ENCODE results near the gene USP20. TPM values are rescaled to one million over a fixed set of nuclear protein-coding genes. Genes with fewer than 3 reads are reported as not detected.

The USP20 gene
- total and polyA plus RNA-seq, 2 donors (not counting 3 experiments of a cell fraction or from before 2014, with no cell fraction given), result 13.4 to 25.9 TPM

GRCh38 chr9:129857207-129857606 lies 21.9 kb downstream of the USP20 start:
- no peak overlapping the region for H3K4me3 ChIP-seq (replicated peaks in 1 of 3; ENCODE audit: insufficient read depth in 1 of 3, low read depth in 1 of 3, low read length in 3 of 3)
- DNase-seq (ENCODE audit: low read depth, low spot score), result no peak
- ChIA-PET CTCF (no interaction called here), POLR2A (no interaction called here)
- FAIRE-seq, result no peak
- H3K27me3 ChIP-seq (ENCODE audit: control insufficient read depth in 2 of 2, insufficient read depth in 2 of 2, low read length in 2 of 2), result no peaks in the 10 kb centered on the region
- no peaks in the 10 kb centered on the region for H3K4me1 ChIP-seq (ENCODE audit: control insufficient read depth, extremely low read depth, insufficient read depth, low read length)
- peaks cover 5 to 38% of the 10 kb centered on the region in 2 experiments for H3K36me3 ChIP-seq (ENCODE audit: control insufficient read depth in 2 of 2, extremely low read depth in 1 of 2, insufficient read depth in 2 of 2, low read length in 2 of 2)
- H2AFZ ChIP-seq (ENCODE audit: low read depth, low read length), result no peak overlapping the region
- H3K9ac ChIP-seq (replicated peaks; ENCODE audit: extremely low read depth, insufficient read depth, low read length), result no peak overlapping the region
- H3K9me1 ChIP-seq (replicated peaks; ENCODE audit: control insufficient read depth, extremely low read depth, insufficient read depth, low read length), result no peaks in the 10 kb centered on the region
- BruUV-seq (replicated peaks), result no TSS peak
- no peak overlapping the region for H3K27ac ChIP-seq (ENCODE audit: insufficient read depth, low read depth, low read length)
- no peak overlapping the region for H3K4me2 ChIP-seq (ENCODE audit: insufficient read depth, low read length)
- no peaks in the 10 kb centered on the region for H4K20me1 ChIP-seq (replicated peaks; ENCODE audit: control insufficient read depth, extremely low read depth, insufficient read depth, low read length)
- H3K9me3 ChIP-seq (replicated peaks; ENCODE audit: control insufficient read depth, insufficient read depth, low read length), result no peaks in the 10 kb centered on the region
- intact Hi-C loops (cut with micrococcal nuclease) (no loop called here), dilution Hi-C loops (cut with MboI; ENCODE audit: extremely low pct_ligation_motif_present, low sequenced_read_pairs) (no loop called here)
- no peaks in the 10 kb centered on the region for H3K79me2 ChIP-seq (ENCODE audit: control insufficient read depth, insufficient read depth, low read length)
- TF ChIP-seq, protein P1, sequence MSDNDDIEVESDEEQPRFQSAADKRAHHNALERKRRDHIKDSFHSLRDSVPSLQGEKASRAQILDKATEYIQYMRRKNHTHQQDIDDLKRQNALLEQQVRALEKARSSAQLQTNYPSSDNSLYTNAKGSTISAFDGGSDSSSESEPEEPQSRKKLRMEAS (IDR thresholded peaks at IDR 0.05; ENCODE audit: insufficient read depth, insufficient read length), result no peak
- TF ChIP-seq MYC (IDR thresholded peaks at IDR 0.05; ENCODE audit: low read depth, low read length) (no peak), FOS (IDR thresholded peaks at IDR 0.05; ENCODE audit: borderline replicate concordance, insufficient read depth, low read length) (no peak), JUN (IDR thresholded peaks at IDR 0.05; ENCODE audit: borderline replicate concordance, insufficient read depth, insufficient read length, low read depth) (no peak)

DNA sequence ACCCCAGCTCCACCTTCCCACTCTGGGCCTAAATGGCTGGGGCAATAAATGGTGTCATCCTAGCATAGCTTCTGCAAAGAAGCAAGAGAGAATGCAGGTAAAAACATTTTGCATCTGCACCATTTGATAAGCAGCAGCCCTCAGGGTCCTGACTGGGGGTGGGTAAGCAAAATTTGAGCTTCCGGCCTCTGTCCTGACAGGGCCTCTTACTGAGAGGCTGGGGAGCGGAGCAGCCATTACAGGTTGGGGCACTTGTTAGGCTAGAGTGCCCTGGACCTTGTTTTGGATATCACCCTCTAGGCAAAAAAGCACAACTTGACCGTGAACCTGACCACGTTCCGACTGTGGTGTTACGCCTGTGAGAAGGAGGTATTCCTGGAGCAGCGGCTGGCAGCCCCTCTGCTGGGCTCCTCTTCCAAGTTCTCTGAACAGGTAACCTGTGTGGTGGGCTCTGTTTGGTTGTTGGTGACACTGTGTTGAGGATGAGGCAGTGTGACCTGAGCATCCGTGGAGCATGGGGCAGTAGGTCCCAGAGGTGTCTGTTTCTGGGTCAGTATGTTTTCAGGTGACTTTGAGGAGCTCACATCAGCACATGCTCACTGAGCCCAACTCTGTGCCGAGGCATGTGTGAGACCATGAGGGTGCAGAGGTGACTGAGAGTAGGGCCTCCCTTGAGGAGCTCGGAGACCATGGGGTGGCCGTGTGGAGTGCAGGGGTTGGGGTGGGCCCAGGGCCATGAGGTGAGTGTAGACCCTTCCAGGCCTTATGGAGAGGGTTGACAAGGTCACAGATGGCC lies 23.1 kb downstream of the USP20 start:
- Histone ChIP-seq H3K36me3 (ENCODE audit: control insufficient read depth in 2 of 2, extremely low read depth in 1 of 2, insufficient read depth in 2 of 2, low read length in 2 of 2) (peaks cover 3 to 29% of the 10 kb centered on the region in 2 experiments), H3K4me2 (ENCODE audit: insufficient read depth, low read length) (no peak overlapping the region), H3K4me3 (replicated peaks in 1 of 3; ENCODE audit: insufficient read depth in 1 of 3, low read depth in 1 of 3, low read length in 3 of 3) (no peak overlapping the region), H3K79me2 (ENCODE audit: control insufficient read depth, insufficient read depth, low read length) (no peaks in the 10 kb centered on the region), H3K27ac (ENCODE audit: insufficient read depth, low read depth, low read length) (no peak overlapping the region), H4K20me1 (replicated peaks; ENCODE audit: control insufficient read depth, extremely low read depth, insufficient read depth, low read length) (no peaks in the 10 kb centered on the region), H3K4me1 (ENCODE audit: control insufficient read depth, extremely low read depth, insufficient read depth, low read length) (no peaks in the 10 kb centered on the region), H3K9ac (replicated peaks; ENCODE audit: extremely low read depth, insufficient read depth, low read length) (no peak overlapping the region), H3K27me3 (ENCODE audit: control insufficient read depth in 2 of 2, insufficient read depth in 2 of 2, low read length in 2 of 2) (no peaks in the 10 kb centered on the region), H2AFZ (ENCODE audit: low read depth, low read length) (no peak overlapping the region), H3K9me3 (replicated peaks; ENCODE audit: control insufficient read depth, insufficient read depth, low read length) (no peaks in the 10 kb centered on the region), H3K9me1 (replicated peaks; ENCODE audit: control insufficient read depth, extremely low read depth, insufficient read depth, low read length) (no peaks in the 10 kb centered on the region)
- intact Hi-C loops (cut with micrococcal nuclease), result no loop called here
- dilution Hi-C loops (cut with MboI; ENCODE audit: extremely low pct_ligation_motif_present, low sequenced_read_pairs), result no loop called here
- TF ChIP-seq EZH2 (IDR thresholded peaks at IDR 0.05; ENCODE audit: borderline replicate concordance, low read depth, low read length, severe bottlenecking) (no peak), MYC (IDR thresholded peaks at IDR 0.05; ENCODE audit: low read depth, low read length) (no peak), FOS (IDR thresholded peaks at IDR 0.05; ENCODE audit: borderline replicate concordance, insufficient read depth, low read length) (no peak), POLR2A (IDR thresholded peaks at IDR 0.05; ENCODE audit: low read depth, low read length) (no peak)
- TF ChIP-seq, protein P2, sequence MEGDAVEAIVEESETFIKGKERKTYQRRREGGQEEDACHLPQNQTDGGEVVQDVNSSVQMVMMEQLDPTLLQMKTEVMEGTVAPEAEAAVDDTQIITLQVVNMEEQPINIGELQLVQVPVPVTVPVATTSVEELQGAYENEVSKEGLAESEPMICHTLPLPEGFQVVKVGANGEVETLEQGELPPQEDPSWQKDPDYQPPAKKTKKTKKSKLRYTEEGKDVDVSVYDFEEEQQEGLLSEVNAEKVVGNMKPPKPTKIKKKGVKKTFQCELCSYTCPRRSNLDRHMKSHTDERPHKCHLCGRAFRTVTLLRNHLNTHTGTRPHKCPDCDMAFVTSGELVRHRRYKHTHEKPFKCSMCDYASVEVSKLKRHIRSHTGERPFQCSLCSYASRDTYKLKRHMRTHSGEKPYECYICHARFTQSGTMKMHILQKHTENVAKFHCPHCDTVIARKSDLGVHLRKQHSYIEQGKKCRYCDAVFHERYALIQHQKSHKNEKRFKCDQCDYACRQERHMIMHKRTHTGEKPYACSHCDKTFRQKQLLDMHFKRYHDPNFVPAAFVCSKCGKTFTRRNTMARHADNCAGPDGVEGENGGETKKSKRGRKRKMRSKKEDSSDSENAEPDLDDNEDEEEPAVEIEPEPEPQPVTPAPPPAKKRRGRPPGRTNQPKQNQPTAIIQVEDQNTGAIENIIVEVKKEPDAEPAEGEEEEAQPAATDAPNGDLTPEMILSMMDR (IDR thresholded peaks at IDR 0.05; ENCODE audit: extremely low read depth in 1 of 2, insufficient read depth in 1 of 2, low read depth in 1 of 2, low read length in 2 of 2), result no peak
- no peak for FAIRE-seq
- CTCF ChIA-PET, result no interaction called here
- BruUV-seq (replicated peaks), result no TSS peak
- POLR2A ChIA-PET, result no interaction called here
- DNase-seq (ENCODE audit: low read depth, low spot score), result no peak
